Measurements from ENCODE around the gene TCF3. TPM values are rescaled to one million over a fixed set of nuclear protein-coding genes. Genes with fewer than 3 reads are reported as not detected.

The TCF3 gene
- total RNA-seq, 1 donor from 2014 or later = 255 TPM

DNA sequence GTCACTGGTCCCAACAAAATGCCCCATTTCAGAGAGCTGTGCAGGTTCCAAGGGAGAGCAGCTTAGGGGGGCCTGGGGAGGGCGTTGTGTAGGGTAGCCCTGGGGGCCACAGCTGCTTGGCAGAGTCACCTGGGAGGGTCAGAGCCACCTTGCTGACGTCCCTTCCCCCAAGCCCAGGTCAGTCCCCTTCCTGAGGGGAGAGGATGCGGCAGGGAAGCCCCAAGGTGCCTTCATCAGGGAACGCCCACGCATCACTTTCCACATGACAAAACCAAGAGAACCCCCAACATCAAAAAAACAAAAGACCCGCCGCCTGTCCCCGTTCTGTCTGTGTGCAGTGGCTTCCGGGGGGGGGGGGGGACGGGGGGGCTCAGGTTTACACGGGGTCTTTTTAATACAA is 41.8 kb downstream of the TCF3 start:
- Mint-ChIP-seq H3K36me3 (ENCODE audit: low read depth, unreplicated experiment) (peaks cover 13% of the 10 kb centered on the region), H3K27me3 (ENCODE audit: unreplicated experiment) (peaks cover 18% of the 10 kb centered on the region), H3K4me3 (ENCODE audit: unreplicated experiment) (no peak overlapping the region)

DNA sequence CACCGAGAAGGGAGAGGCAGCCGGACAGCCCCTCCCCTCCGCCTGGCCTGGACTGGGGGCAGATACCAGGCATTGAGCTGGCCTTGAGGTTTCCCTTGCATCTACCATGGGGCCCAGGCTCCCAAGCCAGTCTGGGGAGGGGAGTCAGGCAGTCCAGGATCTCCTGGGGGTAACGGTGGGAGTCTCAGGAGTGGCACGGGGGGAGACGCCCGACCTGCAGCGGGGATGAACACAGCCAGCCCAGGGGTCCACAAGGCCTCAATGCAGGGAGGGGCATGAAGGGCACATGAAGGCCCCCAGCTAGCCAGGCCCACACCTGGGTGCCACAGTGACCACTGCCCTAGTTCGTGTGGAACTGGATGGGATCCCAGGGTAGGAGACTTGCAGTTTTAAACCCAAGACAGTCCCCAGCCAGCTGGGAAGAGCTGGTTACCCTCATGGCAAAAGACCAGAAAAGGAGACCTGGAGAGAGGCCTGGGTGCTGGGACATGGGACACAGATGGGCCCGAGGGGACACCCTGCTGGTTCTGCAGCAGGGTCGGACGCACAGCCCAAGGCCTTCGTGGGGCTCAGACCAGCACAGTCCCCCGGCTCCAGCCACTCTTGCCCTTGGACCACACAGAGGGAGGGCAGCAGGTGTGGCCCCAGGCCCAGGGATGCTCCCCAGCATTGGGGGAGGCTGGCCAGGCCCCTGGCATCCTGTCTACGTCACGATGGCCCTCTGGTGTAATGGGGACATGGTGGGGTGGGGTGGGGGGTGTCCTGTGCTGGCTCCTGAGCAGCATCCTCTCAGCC is 42.5 kb downstream of the TCF3 start:
- Mint-ChIP-seq H3K27me3 (ENCODE audit: unreplicated experiment) (peaks cover 20% of the 10 kb centered on the region), H3K27ac (ENCODE audit: unreplicated experiment) (no peak overlapping the region), H3K9me3 (ENCODE audit: unreplicated experiment) (no peaks in the 10 kb centered on the region), H3K4me3 (ENCODE audit: unreplicated experiment) (no peak overlapping the region), H3K36me3 (ENCODE audit: low read depth, unreplicated experiment) (peaks cover 12% of the 10 kb centered on the region), H3K4me1 (ENCODE audit: unreplicated experiment) (peaks cover 7% of the 10 kb centered on the region)
- DNase-seq (ENCODE audit: low spot score) = no peak
- TF ChIP-seq, protein P1, sequence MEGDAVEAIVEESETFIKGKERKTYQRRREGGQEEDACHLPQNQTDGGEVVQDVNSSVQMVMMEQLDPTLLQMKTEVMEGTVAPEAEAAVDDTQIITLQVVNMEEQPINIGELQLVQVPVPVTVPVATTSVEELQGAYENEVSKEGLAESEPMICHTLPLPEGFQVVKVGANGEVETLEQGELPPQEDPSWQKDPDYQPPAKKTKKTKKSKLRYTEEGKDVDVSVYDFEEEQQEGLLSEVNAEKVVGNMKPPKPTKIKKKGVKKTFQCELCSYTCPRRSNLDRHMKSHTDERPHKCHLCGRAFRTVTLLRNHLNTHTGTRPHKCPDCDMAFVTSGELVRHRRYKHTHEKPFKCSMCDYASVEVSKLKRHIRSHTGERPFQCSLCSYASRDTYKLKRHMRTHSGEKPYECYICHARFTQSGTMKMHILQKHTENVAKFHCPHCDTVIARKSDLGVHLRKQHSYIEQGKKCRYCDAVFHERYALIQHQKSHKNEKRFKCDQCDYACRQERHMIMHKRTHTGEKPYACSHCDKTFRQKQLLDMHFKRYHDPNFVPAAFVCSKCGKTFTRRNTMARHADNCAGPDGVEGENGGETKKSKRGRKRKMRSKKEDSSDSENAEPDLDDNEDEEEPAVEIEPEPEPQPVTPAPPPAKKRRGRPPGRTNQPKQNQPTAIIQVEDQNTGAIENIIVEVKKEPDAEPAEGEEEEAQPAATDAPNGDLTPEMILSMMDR (IDR thresholded peaks at IDR 0.05; ENCODE audit: unreplicated experiment) = no peak

More for the DNA sequence above, 41.8 kb downstream of the TCF3 start:
- DNase-seq (ENCODE audit: low spot score) = no peak
- H3K9me3 Mint-ChIP-seq (ENCODE audit: unreplicated experiment) = no peaks in the 10 kb centered on the region
- H3K27ac Mint-ChIP-seq (ENCODE audit: unreplicated experiment) = no peak overlapping the region
- TF ChIP-seq, protein P1 (IDR thresholded peaks at IDR 0.05; ENCODE audit: unreplicated experiment) = no peak
- peaks cover 5% of the 10 kb centered on the region for H3K4me1 Mint-ChIP-seq (ENCODE audit: unreplicated experiment)

DNA sequence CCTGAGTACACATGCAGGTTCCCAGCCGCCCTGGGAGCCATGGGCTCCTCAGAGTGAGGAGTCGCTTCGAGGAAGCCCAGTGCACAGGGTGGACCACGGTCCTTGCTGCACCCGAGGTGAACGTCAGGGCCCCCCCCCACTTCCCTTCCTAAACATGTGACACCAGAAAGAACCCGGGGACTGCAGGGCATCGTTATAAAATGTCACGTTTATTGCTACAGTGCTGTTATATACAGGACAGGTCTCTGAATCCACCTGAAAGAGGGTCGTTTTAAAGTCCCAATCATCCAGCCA is 43.4 kb downstream of the TCF3 start:
- Mint-ChIP-seq H3K36me3 (ENCODE audit: low read depth, unreplicated experiment) (peaks cover 7% of the 10 kb centered on the region), H3K27me3 (ENCODE audit: unreplicated experiment) (peaks cover 20% of the 10 kb centered on the region), H3K4me1 (ENCODE audit: unreplicated experiment) (peaks cover 7% of the 10 kb centered on the region), H3K9me3 (ENCODE audit: unreplicated experiment) (no peaks in the 10 kb centered on the region), H3K27ac (ENCODE audit: unreplicated experiment) (no peak overlapping the region), H3K4me3 (ENCODE audit: unreplicated experiment) (no peak overlapping the region)
- TF ChIP-seq, protein P1 (IDR thresholded peaks at IDR 0.05; ENCODE audit: unreplicated experiment) = no peak
- no peak for DNase-seq (ENCODE audit: low spot score)

DNA sequence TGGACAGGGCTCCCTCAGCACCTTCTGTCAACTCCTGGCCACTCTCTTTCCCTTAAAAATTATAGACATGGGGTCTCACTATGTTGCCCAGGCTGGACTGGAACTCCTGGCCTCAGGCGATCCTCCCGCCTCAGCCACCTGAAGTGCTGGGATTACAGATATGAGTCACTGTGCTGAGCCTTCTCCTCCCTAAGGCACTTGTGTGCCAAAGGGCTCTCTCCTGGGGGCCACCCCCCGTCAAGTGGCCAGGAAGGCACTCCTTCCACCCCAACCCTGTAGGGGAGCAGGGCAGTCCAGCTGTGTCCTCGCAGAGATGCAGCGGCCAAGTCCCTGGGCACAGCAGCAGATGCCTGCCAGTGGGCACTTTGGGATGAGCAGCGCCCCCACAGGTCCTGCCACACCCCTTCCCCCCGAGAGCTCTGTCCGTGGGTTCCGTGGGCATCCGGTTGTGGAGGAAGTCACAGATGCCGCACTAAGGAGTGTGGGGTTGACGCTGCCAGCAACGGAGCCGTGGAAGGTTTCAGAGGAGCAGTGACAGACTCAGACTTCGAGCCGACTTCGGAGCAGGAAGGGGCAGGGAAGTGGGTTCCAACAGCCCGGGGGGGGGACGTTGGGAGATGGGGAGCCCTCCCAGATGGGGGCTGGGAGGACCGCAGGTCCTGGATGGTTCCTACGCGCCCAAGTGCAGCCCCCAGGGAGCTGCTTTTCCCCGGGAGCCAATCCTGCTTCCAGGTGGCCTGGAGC is 43.9 kb downstream of the TCF3 start:
- no peak overlapping the region for H3K27ac Mint-ChIP-seq (ENCODE audit: unreplicated experiment)
- no peak for DNase-seq (ENCODE audit: low spot score)
- TF ChIP-seq, protein P1 (IDR thresholded peaks at IDR 0.05; ENCODE audit: unreplicated experiment) = no peak
- H3K9me3 Mint-ChIP-seq (ENCODE audit: unreplicated experiment) = no peaks in the 10 kb centered on the region
- peaks cover 7% of the 10 kb centered on the region for H3K4me1 Mint-ChIP-seq (ENCODE audit: unreplicated experiment)
- peaks cover 16% of the 10 kb centered on the region for H3K27me3 Mint-ChIP-seq (ENCODE audit: unreplicated experiment)
- peaks cover 7% of the 10 kb centered on the region for H3K36me3 Mint-ChIP-seq (ENCODE audit: low read depth, unreplicated experiment)
- H3K4me3 Mint-ChIP-seq (ENCODE audit: unreplicated experiment) = no peak overlapping the region

DNA sequence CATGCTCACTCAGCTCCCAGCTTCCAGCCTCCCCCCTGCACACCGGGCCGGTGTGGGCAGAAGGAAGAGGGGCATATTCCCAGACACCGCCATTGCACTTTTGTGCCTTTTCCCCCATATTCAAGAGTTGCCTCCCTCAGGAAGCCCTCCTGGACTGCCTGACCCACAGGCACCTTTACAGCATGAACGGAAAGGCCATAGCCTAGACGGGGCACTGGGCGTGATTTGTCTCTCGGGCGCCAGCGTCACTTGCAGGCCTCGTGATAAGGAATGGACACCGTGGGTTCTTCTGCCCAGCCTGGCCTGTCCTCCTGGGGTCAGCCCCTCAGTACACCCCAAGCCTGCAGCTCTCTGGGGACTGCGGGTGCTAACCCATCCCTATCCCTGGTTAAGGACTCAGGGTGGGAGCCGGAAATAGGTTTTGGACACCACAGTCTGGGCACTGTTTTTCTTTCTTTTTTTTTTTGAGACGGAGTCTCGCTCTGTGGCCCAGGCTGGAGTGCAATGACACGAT is 46.2 kb downstream of the TCF3 start:
- H3K27me3 Mint-ChIP-seq (ENCODE audit: unreplicated experiment) = peaks cover 15% of the 10 kb centered on the region
- DNase-seq (ENCODE audit: low spot score) = no peak
- peak overlapping the region; percentile 97 for H3K27ac Mint-ChIP-seq (ENCODE audit: unreplicated experiment)
- peak overlapping the region; percentile 95 for H3K4me3 Mint-ChIP-seq (ENCODE audit: unreplicated experiment)
- H3K36me3 Mint-ChIP-seq (ENCODE audit: low read depth, unreplicated experiment) = peaks cover 5% of the 10 kb centered on the region
- TF ChIP-seq, protein P1 (IDR thresholded peaks at IDR 0.05; ENCODE audit: unreplicated experiment) = no peak
- H3K9me3 Mint-ChIP-seq (ENCODE audit: unreplicated experiment) = no peaks in the 10 kb centered on the region
- H3K4me1 Mint-ChIP-seq (ENCODE audit: unreplicated experiment) = peaks cover 10% of the 10 kb centered on the region
